Motor neuron (in vitro differentiated cells): Measurements from ENCODE around the gene SH3TC2. TPM values are rescaled to one million over a fixed set of nuclear protein-coding genes. Genes with fewer than 3 reads are reported as not detected.

Experiments used
- ATAC-seq, 8 experiments: fragments of 200-7000 bp; cut with Tn5 transposase; replicated peaks in 6 of 8; 2 replicates each; pipeline ENCODE4 v1.8.0; 2021; ENCODE audit warnings: mild to moderate bottlenecking in 8 of 8, moderate library complexity in 8 of 8
- H3K27ac ChIP-seq, 2 donors: fragments of 250-450 bp; sonication (Bioruptor Pico); 2 replicates each; pipeline ENCODE4 v1.9.0; 2021; ENCODE audit warnings: antibody characterized with exemption in 2 of 2, mild to moderate bottlenecking in 2 of 2, moderate library complexity in 1 of 2
- H3K4me1 ChIP-seq, 2 donors: fragments of 250-450 bp; sonication (Bioruptor Pico); replicated peaks in 1 of 2; 2 replicates each; pipeline ENCODE4 v1.6.1; 2021; ENCODE audit warnings: antibody characterized with exemption in 2 of 2, mild to moderate bottlenecking in 2 of 2, moderate library complexity in 1 of 2
- H3K4me3 ChIP-seq, 5 donors: fragments of 250-450 bp; sonication (Bioruptor Pico); 2 replicates each; pipeline ENCODE4 v1.9.0; 2021; ENCODE audit warnings: antibody characterized with exemption in 5 of 5, mild to moderate bottlenecking in 5 of 5, moderate library complexity in 4 of 5
- WGBS, 10 experiments: fragments of 450-650 bp; shearing (Covaris generic); methylation state at CpG; one replicate each; pipeline ENCODE4 v1.0.0; 2022; 5-methylcytosine and 5-hydroxymethylcytosine counted together
- in situ Hi-C, 9 experiments: fragments of 400-800 bp; cut with MboI; loops; one replicate each; pipeline ENCODE4 v1.15.0; 2021; ENCODE audit warnings: low sequenced_read_pairs in 9 of 9, low pct_unique_long_range_greater_than_20kb in 2 of 9; ENCODE audit not compliant: unreplicated experiment in 9 of 9
- total RNA-seq, 8 experiments: library from RNA; unstranded; fragments of 300-600 nt; gene quantifications; 2 replicates each; pipeline versions ENCODE4 v1.2.3 to v1.2.4, GENCODE V29; 2022

SH3TC2 gene
- total RNA-seq, 8 experiments from 2014 or later = 0.11 to 51.6 (median 0.93) TPM

- ATAC-seq = no peak
- in situ Hi-C loops = loop anchor here in 7 of 9 experiments (10.0 to 25.0 kb wide), 3 partner anchors 301 to 601 kb away; no protein-coding TSS in a partner anchor
- no peaks in the 10 kb centered on the region for H3K4me1 ChIP-seq
- no peak overlapping the region for H3K4me3 ChIP-seq
- 11 to 83% (median 57%) methylated on average over 1 to 3 of the region's 3 CpGs; no CpG with 5 or more reads in 4 of the 10 experiments for WGBS, 10 experiments
- no peak overlapping the region for H3K27ac ChIP-seq
These were observed 25.0 kb downstream of the SH3TC2 start for GRCh38 chr5:149037817-149038216.

- 33 to 100% (median 86%) methylated on average over 1 to 2 of the region's 2 CpGs; no CpG with 5 or more reads in 4 of the 10 experiments for WGBS, 10 experiments
- in situ Hi-C loops = loop anchor here in 7 of 9 experiments (10.0 to 25.0 kb wide), 3 partner anchors 300 to 600 kb away; no protein-coding TSS in a partner anchor
- no peak for ATAC-seq
- Histone ChIP-seq H3K27ac (no peak overlapping the region), H3K4me1 (no peaks in the 10 kb centered on the region), H3K4me3 (no peak overlapping the region)
These were observed 25.9 kb downstream of the SH3TC2 start for GRCh38 chr5:149036970-149037369.

GRCh38 chr5:149036168-149036567, 26.7 kb downstream of the SH3TC2 start:
- Histone ChIP-seq H3K27ac (no peak overlapping the region), H3K4me3 (no peak overlapping the region), H3K4me1 (no peaks in the 10 kb centered on the region)
- ATAC-seq = no peak
- in situ Hi-C loops = loop anchor here in 7 of 9 experiments (10.0 to 25.0 kb wide), 3 partner anchors 299 to 599 kb away; no protein-coding TSS in a partner anchor
- WGBS, 10 experiments = 70 to 94% (median 83%) methylated on average over 2 to 3 of the region's 3 CpGs; no CpG with 5 or more reads in 3 of the 10 experiments

- no peak overlapping the region for H3K4me3 ChIP-seq
- 0 to 29% (median 11%) methylated on average over 1 to 6 of the region's 8 CpGs; no CpG with 5 or more reads in 1 of the 10 experiments for WGBS, 10 experiments
- in situ Hi-C loops = loop anchor here in 7 of 9 experiments (10.0 to 25.0 kb wide), 3 partner anchors 298 to 598 kb away; no protein-coding TSS in a partner anchor
- no peaks in the 10 kb centered on the region for H3K4me1 ChIP-seq
- H3K27ac ChIP-seq = no peak overlapping the region
- peak; percentile 61 to 99 (median 81) for ATAC-seq
These were observed 27.5 kb downstream of the SH3TC2 start for GRCh38 chr5:149035372-149035790.

GRCh38 chr5:149030838-149031397, 31.9 kb downstream of the SH3TC2 start:
- H3K4me3 ChIP-seq = no peak overlapping the region
- 53 to 100% (median 78%) methylated on average over 1 to 3 of the region's 3 CpGs for WGBS, 10 experiments
- in situ Hi-C loops = loop anchor here in 7 of 9 experiments (10.0 to 25.0 kb wide), 3 partner anchors 294 to 594 kb away; no protein-coding TSS in a partner anchor
- no peaks in the 10 kb centered on the region for H3K4me1 ChIP-seq
- peak in 2 of 8 experiments; percentile 41 to 44 for ATAC-seq
- H3K27ac ChIP-seq = no peak overlapping the region

- no peak overlapping the region for H3K4me3 ChIP-seq
- no peaks in the 10 kb centered on the region for H3K4me1 ChIP-seq
- ATAC-seq = peak in 3 of 8 experiments; percentile 95 to 97 (median 96)
- WGBS, 10 experiments = 67 to 100% (median 84%) methylated on average over 1 to 2 of the region's 3 CpGs; no CpG with 5 or more reads in 4 of the 10 experiments
- in situ Hi-C loops = loop anchor here in 7 of 9 experiments (10.0 to 25.0 kb wide), 3 partner anchors 293 to 593 kb away; no protein-coding TSS in a partner anchor
- H3K27ac ChIP-seq = no peak overlapping the region
These were observed 32.5 kb downstream of the SH3TC2 start for GRCh38 chr5:149030392-149030791.

- no peaks in the 10 kb centered on the region for H3K4me1 ChIP-seq
- H3K27ac ChIP-seq = no peak overlapping the region
- no peak for ATAC-seq
- in situ Hi-C loops = loop anchor here in 6 of 9 experiments (25.0 kb wide), 2 partner anchors 292 to 592 kb away; no protein-coding TSS in a partner anchor
- 80 to 95% (median 89%) methylated on average over 2 to 5 of the region's 5 CpGs; no CpG with 5 or more reads in 5 of the 10 experiments for WGBS, 10 experiments
- H3K4me3 ChIP-seq = no peak overlapping the region
These were observed 33.9 kb downstream of the SH3TC2 start for GRCh38 chr5:149028984-149029383.

- Histone ChIP-seq H3K27ac (no peak overlapping the region), H3K4me3 (no peak overlapping the region), H3K4me1 (no peaks in the 10 kb centered on the region)
- in situ Hi-C loops = loop anchor here in 6 of 9 experiments (25.0 kb wide), 2 partner anchors 291 to 591 kb away; no protein-coding TSS in a partner anchor
- WGBS, 10 experiments = 74 to 100% (median 95%) methylated on average over 2 to 3 of the region's 6 CpGs; no CpG with 5 or more reads in 6 of the 10 experiments
- ATAC-seq = no peak
These were observed 34.7 kb downstream of the SH3TC2 start for GRCh38 chr5:149028161-149028560.

- 80 to 95% (median 92%) methylated on average over 1 to 10 of the region's 12 CpGs; no CpG with 5 or more reads in 4 of the 10 experiments for WGBS, 10 experiments
- Histone ChIP-seq H3K27ac (no peak overlapping the region), H3K4me3 (no peak overlapping the region), H3K4me1 (no peaks in the 10 kb centered on the region)
- in situ Hi-C loops = loop anchor here in 6 of 9 experiments (25.0 kb wide), 2 partner anchors 290 to 590 kb away; no protein-coding TSS in a partner anchor
- no peak for ATAC-seq
These were observed 35.2 kb downstream of the SH3TC2 start for GRCh38 chr5:149027636-149028035.

- Histone ChIP-seq H3K4me1 (no peaks in the 10 kb centered on the region), H3K4me3 (no peak overlapping the region), H3K27ac (no peak overlapping the region)
- in situ Hi-C loops = loop anchor here in 6 of 9 experiments (25.0 kb wide), 2 partner anchors 288 to 588 kb away; no protein-coding TSS in a partner anchor
- peak in 2 of 8 experiments; percentile 75 to 78 for ATAC-seq
These were observed 37.9 kb downstream of the SH3TC2 start for GRCh38 chr5:149024943-149025342.

- Histone ChIP-seq H3K4me3 (no peak overlapping the region), H3K27ac (no peak overlapping the region), H3K4me1 (no peaks in the 10 kb centered on the region)
- 0 to 63% (median 30%) methylated on average over 1 of the region's 1 CpG; no CpG with 5 or more reads in 4 of the 10 experiments for WGBS, 10 experiments
- peak in 3 of 8 experiments; percentile 26 to 90 (median 67) for ATAC-seq
- in situ Hi-C loops = no loop called here
These were observed 38.4 kb downstream of the SH3TC2 start for GRCh38 chr5:149024477-149024876.

- no peak for ATAC-seq
- Histone ChIP-seq H3K4me3 (no peak overlapping the region), H3K4me1 (no peaks in the 10 kb centered on the region), H3K27ac (no peak overlapping the region)
- WGBS, 10 experiments = 55 to 100% (median 79%) methylated on average over 1 of the region's 1 CpG; no CpG with 5 or more reads in 2 of the 10 experiments
- in situ Hi-C loops = no loop called here
These were observed 40.7 kb downstream of the SH3TC2 start for GRCh38 chr5:149022200-149022599.

- Histone ChIP-seq H3K4me3 (no peak overlapping the region), H3K27ac (no peak overlapping the region), H3K4me1 (no peaks in the 10 kb centered on the region)
- in situ Hi-C loops = no loop called here
- ATAC-seq = peak in 1 of 8 experiments; percentile 85
- 60 to 100% (median 80%) methylated on average over 1 to 4 of the region's 4 CpGs for WGBS, 10 experiments
These were observed 43.2 kb downstream of the SH3TC2 start for GRCh38 chr5:149019679-149020078.
